Measurements from ENCODE around the gene FHOD3. TPM values are rescaled to one million over a fixed set of nuclear protein-coding genes. Genes with fewer than 3 reads are reported as not detected.

The FHOD3 gene
- total and polyA plus RNA-seq, 2 of the 8 experiments (the other 6 are each of a cell fraction or from before 2014, with no cell fraction given): 9.7 to 10.5 TPM

- Histone ChIP-seq H3K14ac (ENCODE audit: insufficient read length) (no peak overlapping the region), H3K9me3 (ENCODE audit: insufficient read depth in 2 of 2, low read depth in 1 of 2, low read length in 1 of 2) (no peaks in the 10 kb centered on the region), H4K8ac (ENCODE audit: extremely low read depth, insufficient read depth, low read length) (no peak overlapping the region), H2BK120ac (replicated peaks; ENCODE audit: low read depth, low read length) (no peak overlapping the region), H2BK5ac (ENCODE audit: low read depth, low read length) (peak overlapping the region; percentile 37; the same call in 1 of the 2 replicates), H3K36me3 (ENCODE audit: control insufficient read depth in 2 of 4, insufficient read depth in 4 of 4, low read length in 3 of 4) (no peaks in the 10 kb centered on the region), H4K5ac (ENCODE audit: insufficient read length, low read depth, low read length) (peak overlapping the region; percentile 78), H3K18ac (ENCODE audit: extremely low read depth, low read length) (no peak overlapping the region), H3K79me2 (ENCODE audit: control insufficient read depth in 1 of 2, insufficient read depth in 2 of 2, low read length in 2 of 2) (no peaks in the 10 kb centered on the region), H3K4me3 (ENCODE audit: extremely low read depth in 1 of 4, insufficient read depth in 2 of 4, low read depth in 3 of 4, low read length in 4 of 4) (peak overlapping the region in 1 of 4 experiments; percentile 33; a peak in 1 of 8 replicates), H2BK15ac (ENCODE audit: low read length) (no peak overlapping the region), H2AK5ac (ENCODE audit: low read depth, low read length) (no peak overlapping the region), H4K91ac (replicated peaks; ENCODE audit: insufficient read length, low read length) (peak overlapping the region; percentile 8), H3K27me3 (replicated peaks in 1 of 4; ENCODE audit: control insufficient read depth in 3 of 4, extremely low read depth in 1 of 4, insufficient read depth in 3 of 4, low read length in 3 of 4) (no peaks in the 10 kb centered on the region), H3K9ac (replicated peaks in 1 of 4; ENCODE audit: extremely low read depth in 1 of 4, low read depth in 3 of 4, low read length in 3 of 4) (peak overlapping the region in 1 of 4 experiments; percentile 20; a peak in 1 of 7 replicates), H3K23me2 (ENCODE audit: low read depth, low read length) (no peaks in the 10 kb centered on the region), H2BK12ac (ENCODE audit: low read depth, low read length) (0 out of 2 replicates have a peak overlapping the region, but pooled peaks have one; percentile 1), H3K27ac (ENCODE audit: low read depth, low read length) (no peak overlapping the region), H3K23ac (ENCODE audit: insufficient read length) (no peak overlapping the region), H3K79me1 (ENCODE audit: low read depth, low read length) (no peaks in the 10 kb centered on the region), H4K20me1 (replicated peaks in 1 of 2; ENCODE audit: control insufficient read depth in 1 of 2, insufficient read depth in 2 of 2, low read length in 2 of 2) (no peaks in the 10 kb centered on the region), H3K4me2 (ENCODE audit: insufficient read depth in 1 of 2, low read depth in 2 of 2, low read length in 2 of 2) (peak overlapping the region in 1 of 2 experiments; percentile 48; a peak in 2 of 4 replicates), H2BK20ac (ENCODE audit: low read length) (no peak overlapping the region), H3K4me1 (replicated peaks in 1 of 4; ENCODE audit: control insufficient read depth in 3 of 4, insufficient read depth in 4 of 4, low read length in 3 of 4) (peaks cover 4 to 20% (median 17%) of the 10 kb centered on the region in 4 experiments), H2AFZ (ENCODE audit: low read length) (no peak overlapping the region), H3K56ac (replicated peaks; ENCODE audit: insufficient read length, low read depth, low read length) (no peak overlapping the region), H3K4ac (replicated peaks; ENCODE audit: insufficient read length, low read depth, low read length) (no peak overlapping the region)
- ChIA-PET POLR2A (ENCODE audit: partially characterized antibody) (interaction anchor here (0.7 kb wide), 1 partner anchor 236 kb away, joined by 3 read pairs; no protein-coding TSS in a partner anchor), CTCF (ENCODE audit: partially characterized antibody) (interaction anchor here (0.8 to 1.4 kb wide), 3 partner anchors 9 to 28 kb away, joined by 3 to 4 read pairs (median 3); no protein-coding TSS in a partner anchor)
- TF ChIP-seq EZH2 (IDR thresholded peaks at IDR 0.05; ENCODE audit: low read depth, low read length, severe bottlenecking) (no peak), ZNF274 (IDR thresholded peaks at IDR 0.05; ENCODE audit: borderline replicate concordance, extremely low read depth, low read length) (no peak), TAF1 (IDR thresholded peaks at IDR 0.05; ENCODE audit: low read depth, low read length) (no peak), SP1 (IDR thresholded peaks at IDR 0.05; ENCODE audit: low read depth, low read length) (no peak), RFX5 (IDR thresholded peaks at IDR 0.05; ENCODE audit: borderline replicate concordance, low read depth, low read length) (no peak), SIRT6 (IDR thresholded peaks at IDR 0.05; ENCODE audit: low read length) (no peak)
- DNase-seq (ENCODE audit: low read depth in 1 of 2, low spot score in 2 of 2) (no peak), FAIRE-seq (peak; percentile 19)
- 89% methylated on average over 1 of the region's 1 CpG; no CpG with 5 or more reads in 1 of the 2 experiments for WGBS, 2 experiments (ENCODE audit: extremely low coverage in 1 of 2, insufficient coverage in 1 of 2, insufficient read length in 1 of 2, insufficient replicate concordance in 2 of 2, low coverage in 1 of 2, low lambda C conversion rate in 2 of 2, missing lambda C conversion rate in 1 of 2)
These were observed 184.4 kb downstream of the FHOD3 start for GRCh38 chr18:36481935-36482334.
